ENCODE results near the gene AFDN.
A peak's percentile ranks its signal among the peaks of the same experiment; 100 is the strongest.

Gene AFDN

DNA sequence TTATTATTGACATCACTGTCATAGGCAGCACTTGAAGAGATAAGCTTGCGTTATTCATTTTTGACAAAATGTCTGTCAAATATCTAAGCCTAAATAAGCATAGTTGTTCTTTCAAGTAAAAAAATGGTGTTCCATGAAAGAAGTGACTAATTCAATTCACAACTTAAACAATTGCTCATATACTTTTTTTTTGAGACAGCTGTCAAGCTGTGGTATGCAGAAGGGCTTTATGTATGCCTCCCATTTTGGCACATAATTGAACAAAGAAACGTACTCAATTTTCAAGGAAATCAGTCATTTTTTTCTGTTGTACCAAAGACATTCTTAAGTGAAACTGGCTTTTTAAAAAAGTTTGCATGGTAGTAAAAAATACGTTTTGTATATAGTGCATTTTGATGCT lies 8.5 kb downstream of the AFDN start:
- H3K27ac ChIP-seq = no peak overlapping the region
- no peak overlapping the region for H3K4me3 ChIP-seq

DNA sequence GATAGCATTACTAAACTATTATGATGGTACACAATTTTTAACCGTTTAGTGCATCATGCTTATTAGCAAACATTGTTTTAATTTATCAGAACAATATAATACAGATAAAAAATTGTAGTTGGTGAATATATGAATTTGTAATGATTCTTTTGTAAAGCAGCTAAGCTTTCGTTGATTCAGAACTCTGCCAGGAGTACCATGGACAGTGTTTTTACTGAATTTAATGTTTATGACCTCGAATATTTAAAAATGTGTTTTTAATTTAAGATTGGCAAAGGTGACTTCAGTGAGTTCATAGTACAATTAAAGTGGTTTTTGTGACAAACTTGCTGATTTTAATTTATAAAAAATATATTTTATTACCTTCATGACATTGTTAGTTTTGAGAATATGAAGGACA lies 10.0 kb downstream of the AFDN start:
- H3K4me3 ChIP-seq = no peak overlapping the region
- no peak overlapping the region for H3K27ac ChIP-seq

DNA sequence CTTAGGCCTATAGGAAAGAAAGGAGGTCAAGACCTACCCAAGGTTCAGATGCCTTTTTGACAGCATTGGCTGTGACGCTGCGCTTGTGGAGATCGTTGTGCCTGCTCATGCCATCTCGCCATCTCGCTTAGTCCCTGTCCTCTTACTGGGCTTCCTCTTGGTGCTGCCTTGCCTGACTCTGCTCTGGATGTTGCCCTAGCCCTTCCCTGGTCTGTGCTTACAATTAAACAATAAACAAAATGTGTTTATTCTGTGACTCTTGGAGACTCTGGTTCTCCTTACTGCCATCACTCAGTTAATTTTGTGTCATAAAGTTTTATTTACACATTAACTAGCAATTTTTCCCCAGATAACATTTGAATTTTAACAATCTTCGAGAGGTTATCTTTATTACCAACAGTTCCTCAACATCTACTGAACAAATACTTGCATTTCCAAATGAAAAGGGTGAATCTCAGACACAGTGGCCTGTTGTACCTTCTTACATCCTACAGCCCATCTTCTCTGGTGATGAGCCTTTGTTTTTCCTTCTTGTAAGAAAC lies 11.6 kb downstream of the AFDN start:
- H3K27ac ChIP-seq = no peak overlapping the region
- H3K4me3 ChIP-seq = no peak overlapping the region

DNA sequence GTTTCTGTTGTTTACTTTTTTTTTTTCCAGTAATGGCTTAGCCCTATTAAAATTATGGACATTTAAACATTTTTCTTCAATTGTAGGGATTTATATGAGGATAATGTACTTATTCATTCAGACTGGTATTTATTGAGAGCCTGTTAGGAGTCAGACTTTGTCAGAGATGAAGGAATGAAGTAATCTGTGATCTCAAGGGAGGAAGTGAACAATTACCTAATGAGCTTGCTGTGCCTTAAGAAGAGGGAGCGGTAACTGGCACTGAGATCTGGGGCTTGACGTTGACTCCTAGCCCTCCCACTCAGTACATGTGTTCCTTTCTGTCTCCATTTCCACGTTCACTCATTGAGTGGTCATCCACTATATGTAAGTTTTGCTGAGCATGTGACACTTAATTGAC lies 12.6 kb downstream of the AFDN start:
- H3K4me3 ChIP-seq = no peak overlapping the region
- no peak overlapping the region for H3K27ac ChIP-seq

DNA sequence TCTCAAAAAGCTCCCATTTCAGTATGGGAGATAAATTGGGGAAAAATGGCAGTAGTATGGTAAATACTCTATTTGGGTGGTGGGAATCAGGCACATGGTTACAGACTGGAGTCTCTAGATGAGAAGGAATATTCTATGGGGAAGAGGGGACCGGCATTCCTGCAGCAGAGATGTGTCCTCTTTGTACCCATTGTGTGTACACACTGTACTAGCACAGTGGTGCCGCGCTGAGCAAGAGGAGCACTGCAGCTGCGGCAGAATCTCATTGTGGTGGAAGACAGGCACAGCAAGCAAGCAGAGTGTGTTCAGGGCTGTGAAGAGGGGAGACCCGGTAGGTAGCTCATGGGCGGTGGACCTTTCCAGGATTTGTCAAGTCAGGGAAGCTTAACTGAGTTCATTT lies 13.0 kb downstream of the AFDN start:
- Histone ChIP-seq H3K27ac (no peak overlapping the region), H3K4me3 (no peak overlapping the region)

DNA sequence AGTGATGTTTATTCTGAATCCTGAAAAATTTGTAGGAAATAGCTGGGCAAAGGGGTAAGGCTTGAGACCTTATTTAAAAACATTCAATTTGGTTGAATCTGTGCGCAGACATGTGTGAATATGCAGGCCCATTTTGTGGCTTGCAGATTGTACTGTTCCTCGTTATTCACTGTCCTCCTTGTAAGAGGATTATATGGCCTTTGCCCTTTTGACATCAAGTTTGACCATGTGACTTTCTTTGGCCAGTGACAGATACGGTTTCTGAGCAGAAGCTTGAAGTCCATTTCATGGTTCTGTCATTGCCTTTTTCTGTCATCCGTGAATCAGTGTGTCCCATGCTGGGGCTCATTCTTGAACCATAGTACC lies 13.4 kb downstream of the AFDN start:
- Histone ChIP-seq H3K27ac (no peak overlapping the region), H3K4me3 (no peak overlapping the region)

DNA sequence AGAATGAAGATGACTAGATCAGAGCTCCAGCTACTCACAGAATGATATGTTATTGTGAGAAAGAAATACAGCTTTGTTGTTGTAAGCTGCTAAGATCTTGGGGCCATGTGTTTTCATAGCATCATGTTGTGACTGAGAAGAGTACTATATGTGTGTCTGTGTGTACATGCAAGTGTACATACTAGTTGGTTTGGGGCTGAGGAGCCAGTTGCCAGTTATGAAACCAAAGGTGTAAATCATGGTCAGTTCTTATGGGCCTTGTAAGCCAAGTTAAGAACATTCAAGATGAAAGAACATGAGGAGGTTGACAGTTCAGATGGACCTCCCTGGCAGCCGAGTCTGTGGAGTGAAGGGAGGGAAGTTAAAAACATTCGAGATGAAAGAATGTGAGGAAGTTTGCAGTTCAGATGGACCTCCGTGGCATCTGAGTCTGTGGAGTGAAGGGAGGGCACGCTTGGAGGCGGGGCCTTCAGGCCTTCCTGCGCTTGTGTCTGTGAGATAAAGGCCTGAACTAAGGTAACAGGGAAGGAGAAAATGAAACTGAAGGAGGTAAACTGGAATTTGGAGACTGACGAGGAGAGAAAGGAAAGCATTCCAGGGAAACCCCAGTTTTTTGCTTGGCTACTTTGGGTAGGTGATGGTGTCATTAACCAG lies 13.9 kb downstream of the AFDN start:
- Histone ChIP-seq H3K27ac (no peak overlapping the region), H3K4me3 (no peak overlapping the region)

DNA sequence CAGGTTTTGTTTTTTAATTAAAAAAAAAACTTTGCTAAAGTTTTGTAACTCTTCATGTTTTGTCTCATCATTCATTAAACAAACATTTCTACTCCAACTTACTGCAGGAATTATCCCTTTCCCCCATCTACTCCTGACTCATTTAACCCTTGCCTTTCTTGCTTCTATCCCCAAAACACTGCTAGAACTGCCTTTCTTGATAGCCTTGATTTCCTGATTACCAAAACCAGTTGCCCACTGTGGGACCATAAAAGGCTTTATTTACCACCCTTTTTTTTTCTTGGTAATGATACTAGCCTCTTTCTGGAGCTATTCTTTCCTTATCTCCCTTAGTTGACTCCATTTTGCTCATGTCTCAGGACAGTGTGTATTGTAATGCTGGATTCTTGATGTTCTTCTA lies 15.3 kb downstream of the AFDN start:
- H3K27ac ChIP-seq = no peak overlapping the region

DNA sequence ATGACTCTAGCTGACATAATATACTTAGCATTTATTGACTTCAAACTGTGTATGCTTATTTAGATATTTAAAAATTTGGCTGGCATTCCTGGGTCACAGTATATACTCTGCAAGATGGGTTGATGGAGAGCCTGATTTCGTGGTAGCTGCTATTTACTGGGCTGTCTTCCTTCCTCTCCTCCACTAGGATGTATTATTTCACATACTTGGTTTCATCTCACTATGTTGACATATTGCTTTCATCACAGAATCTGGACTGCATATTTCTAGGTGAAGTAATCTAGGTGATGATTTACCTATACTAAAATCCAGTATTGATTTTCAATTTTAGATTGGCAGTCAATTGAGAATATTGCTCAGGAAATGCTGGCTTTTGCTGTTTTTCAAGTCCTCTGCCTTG lies 15.7 kb downstream of the AFDN start:
- no peak overlapping the region for H3K27ac ChIP-seq

More for the DNA sequence above, 15.3 kb downstream of the AFDN start:
- no peak overlapping the region for H3K4me3 ChIP-seq

DNA sequence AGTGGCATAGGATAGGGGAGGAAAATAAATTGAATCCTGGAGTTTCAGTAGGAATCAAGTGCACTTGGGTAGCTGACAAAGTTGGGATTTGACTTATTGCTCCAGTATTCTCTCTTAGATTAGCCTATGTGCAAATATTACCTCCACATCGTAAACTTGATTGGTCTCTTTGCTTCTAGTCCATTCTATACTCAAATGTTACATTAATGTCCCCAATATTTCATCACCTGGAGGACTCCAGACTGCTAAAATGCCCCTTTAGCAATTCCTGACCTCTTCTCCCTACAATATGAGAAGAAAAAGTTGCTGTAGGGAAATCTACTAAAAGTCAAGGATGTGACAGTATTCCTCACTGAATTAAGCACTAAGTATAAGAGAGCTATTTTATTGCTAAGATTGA lies 16.3 kb downstream of the AFDN start:
- no peak overlapping the region for H3K27ac ChIP-seq

More for the DNA sequence above, 15.7 kb downstream of the AFDN start:
- H3K4me3 ChIP-seq = no peak overlapping the region

DNA sequence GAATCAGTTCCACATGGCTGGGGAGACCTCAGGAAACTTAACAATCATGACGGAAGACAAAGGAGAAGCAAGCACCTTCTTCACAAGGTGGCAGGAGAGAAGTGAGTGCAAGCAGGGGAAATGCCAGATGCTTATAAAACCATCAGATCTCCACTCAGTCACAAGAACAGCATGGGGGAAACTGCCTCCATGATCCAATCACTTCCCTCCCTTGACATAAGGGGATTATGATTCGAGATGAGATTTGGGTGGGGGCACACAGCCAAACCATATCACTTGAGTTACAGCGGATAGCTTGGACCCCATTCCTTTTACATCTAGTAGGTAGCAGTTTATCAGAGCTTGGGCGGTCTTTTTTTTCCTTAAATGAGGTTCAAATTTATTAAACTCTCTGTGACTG lies 19.1 kb downstream of the AFDN start:
- Histone ChIP-seq H3K4me3 (no peak overlapping the region), H3K27ac (no peak overlapping the region)

More for the DNA sequence above, 16.3 kb downstream of the AFDN start:
- H3K4me3 ChIP-seq = no peak overlapping the region

DNA sequence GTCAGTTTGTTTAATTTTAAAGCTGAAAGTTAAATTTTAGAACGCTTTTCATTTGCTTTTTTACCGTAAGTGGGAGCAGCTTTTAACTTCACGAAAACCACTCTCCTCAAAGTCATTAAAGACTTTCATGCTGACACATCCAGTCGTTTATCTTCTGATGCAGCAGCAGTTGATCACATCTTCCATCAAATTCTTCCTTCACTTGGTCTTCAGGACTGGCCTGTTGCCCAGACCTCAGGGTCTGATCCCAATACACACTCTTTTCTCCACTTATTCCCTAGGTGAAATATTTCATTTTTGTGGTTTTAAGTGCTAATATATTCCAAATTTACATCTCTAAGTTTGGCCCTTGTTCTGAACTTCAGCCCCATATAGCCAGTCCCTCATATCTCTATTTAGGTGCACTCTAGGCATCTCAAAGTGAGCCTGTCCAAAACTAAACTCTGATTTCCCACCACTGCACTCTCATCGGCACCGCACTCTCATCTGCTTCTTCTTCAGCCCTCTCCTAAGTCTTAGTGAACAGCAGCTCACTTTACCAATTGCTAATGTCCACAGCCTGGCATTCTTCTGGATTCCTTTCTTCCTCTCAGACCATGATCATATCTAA lies 20.4 kb downstream of the AFDN start:
- no peak overlapping the region for H3K4me3 ChIP-seq
- H3K27ac ChIP-seq = no peak overlapping the region

DNA sequence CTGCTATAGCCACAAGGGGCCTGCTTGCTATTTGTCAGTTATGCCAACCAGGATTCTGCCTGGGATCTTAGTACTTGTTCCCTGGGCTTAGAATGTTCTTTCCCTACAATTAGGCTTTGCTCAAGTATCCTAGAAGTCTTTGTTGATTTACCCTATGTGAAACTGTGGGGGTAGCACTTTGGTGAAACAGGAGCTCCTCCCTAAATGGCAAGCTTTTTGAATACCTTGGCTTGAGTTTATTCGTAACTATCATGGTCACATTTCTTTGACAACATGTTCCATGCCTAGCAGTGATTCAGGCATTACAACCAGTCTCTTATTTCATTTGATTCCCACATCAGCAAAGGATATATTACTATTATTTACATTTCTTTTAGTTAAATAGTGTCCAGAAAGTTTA lies 21.2 kb downstream of the AFDN start:
- Histone ChIP-seq H3K27ac (no peak overlapping the region), H3K4me3 (no peak overlapping the region)

DNA sequence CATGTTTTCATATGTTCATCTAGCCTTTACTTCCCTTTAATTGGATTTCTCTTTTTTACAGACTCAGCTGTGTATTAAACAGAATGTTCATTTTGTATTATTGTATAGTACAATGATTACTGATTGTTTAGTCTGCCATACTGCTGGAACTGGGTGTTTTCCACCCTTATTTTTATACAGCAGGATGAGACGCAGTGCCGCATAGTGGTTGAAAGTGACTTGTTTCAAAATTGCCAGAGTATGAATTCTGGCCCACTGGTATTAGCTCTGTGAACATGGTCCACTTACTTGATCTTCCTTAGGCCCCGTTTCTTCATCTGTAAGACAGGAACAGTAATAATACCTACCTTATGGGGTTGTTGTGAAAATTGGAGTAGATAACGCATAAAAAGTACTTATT lies 22.1 kb downstream of the AFDN start:
- H3K4me3 ChIP-seq = no peak overlapping the region

DNA sequence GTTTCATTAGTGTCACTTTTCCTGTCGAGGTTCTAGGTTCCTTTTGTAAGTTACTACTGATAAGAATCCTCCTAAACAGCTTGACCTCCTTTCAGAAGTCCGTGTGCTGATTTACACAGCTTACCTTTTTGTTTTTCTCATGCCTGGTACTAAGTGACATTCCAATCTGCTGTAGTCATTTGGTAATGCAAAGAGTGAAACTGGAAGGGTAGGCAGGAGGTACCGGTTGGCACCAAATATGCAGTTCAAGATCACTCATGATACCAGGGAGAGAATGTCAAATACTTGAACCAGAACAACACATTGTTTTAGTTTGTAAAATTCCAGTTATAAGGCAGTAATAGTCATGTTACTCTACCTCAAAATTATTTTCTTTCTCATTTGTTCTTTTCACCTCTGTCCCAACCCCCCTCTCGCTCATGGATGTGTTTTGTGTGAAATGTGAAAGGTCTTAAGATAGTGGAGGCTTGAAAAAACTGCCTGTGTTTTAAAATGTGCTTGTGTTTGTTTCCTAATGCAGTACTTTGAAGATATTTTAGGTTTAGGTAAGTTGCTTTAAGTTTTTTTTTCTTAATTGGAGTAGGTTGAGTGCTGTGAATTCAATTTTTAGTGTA lies 23.2 kb downstream of the AFDN start:
- peak overlapping the region in 1 of 21 experiments; percentile 23 for H3K27ac ChIP-seq

More for the DNA sequence above, 22.1 kb downstream of the AFDN start:
- H3K27ac ChIP-seq = no peak overlapping the region

DNA sequence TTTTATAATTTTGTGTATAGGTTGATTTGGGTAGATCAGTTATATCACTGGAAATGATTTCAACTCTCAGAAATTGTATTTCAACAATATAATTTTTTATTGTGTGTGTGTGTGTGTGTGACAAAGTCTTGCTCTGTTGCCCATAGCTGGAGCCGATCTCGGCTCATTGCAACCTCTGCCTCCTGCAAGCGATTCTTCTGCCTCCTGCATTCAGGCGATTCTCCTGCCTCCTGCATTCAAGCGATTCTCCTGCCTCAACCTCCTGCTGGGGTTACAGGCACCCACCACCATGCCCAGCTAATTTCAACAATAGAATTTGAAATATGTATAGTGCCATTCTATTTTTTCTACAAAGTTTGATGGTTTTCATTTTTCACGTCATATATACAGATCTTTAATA lies 24.1 kb downstream of the AFDN start:
- Histone ChIP-seq H3K27ac (no peak overlapping the region), H3K4me3 (no peak overlapping the region)

More for the DNA sequence above, 23.2 kb downstream of the AFDN start:
- no peak overlapping the region for H3K4me3 ChIP-seq

DNA sequence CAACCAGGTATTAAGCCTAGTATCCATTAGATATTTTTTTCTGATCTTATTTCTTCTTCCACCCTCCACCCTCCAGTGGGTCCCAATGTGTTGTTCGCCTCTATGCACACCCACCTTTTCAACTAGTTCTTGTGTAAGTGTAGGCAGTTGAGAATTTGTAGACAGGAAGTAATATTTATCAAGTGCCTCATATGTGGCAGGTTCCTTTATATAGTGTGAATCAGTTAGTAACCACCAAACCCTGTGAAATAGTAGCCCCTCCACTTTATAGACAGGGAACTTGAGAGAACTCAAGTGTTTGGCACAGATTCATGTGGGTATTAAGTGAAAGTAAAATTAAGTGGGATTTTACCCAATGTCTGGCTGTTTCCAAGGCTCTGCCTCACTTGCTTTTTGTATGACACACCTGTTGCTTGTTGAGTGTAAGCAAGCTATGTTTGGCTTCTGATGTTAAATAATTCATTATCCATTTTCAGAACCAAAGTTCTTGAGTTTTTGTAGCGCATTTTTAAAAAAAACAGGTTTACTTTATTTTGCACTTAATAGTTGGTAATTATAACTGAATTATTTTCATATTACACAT lies 24.8 kb downstream of the AFDN start:
- H3K27ac ChIP-seq = no peak overlapping the region
- no peak overlapping the region for H3K4me3 ChIP-seq

DNA sequence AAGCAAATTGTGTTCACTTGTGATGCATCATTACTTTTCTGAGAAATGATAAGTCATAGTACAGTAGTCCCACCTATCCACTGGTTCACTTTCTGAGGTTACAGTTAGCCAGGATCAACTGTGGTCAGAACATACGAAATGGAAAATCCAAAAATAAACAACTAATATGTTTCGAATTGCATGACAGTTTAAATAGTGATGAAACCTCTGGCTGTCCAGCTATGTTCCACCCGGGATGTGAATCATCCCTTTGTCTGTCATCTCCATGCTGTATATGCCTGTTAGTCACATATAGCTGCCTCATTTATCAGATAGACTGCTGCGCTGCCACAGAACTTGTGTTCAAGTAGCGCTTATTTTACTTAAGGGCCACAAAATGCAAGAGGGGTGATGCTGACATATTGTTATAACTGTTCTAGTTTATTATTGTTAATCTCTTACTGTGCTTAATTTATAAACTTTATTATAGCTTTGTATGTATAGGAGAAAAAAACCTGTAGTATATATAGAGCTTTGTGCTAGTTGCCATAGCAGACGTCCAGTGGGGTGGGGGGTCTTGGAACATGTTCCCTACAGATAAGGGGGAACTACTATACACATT lies 29.2 kb downstream of the AFDN start:
- no peak overlapping the region for H3K27ac ChIP-seq

DNA sequence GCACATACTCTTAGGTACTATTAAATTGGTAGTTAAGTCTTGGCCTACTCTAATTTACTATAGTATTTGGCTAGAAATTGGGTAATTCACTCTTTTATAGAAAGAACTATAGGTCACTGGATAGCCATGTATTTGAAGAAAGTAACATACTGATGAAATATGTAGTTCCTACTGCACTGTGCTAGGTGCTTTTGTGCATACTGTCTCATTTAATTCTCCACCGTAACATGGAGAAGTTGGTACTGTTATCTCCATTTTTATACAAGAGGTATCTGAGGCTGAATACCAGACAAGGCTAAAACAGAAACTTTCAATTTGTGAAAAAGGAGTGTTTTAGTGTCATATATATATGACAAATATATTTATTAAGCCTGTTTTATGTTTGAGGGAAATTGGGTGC lies 29.8 kb downstream of the AFDN start:
- no peak overlapping the region for H3K27ac ChIP-seq
- no peak overlapping the region for H3K4me3 ChIP-seq

More for the DNA sequence above, 29.2 kb downstream of the AFDN start:
- H3K4me3 ChIP-seq = no peak overlapping the region

DNA sequence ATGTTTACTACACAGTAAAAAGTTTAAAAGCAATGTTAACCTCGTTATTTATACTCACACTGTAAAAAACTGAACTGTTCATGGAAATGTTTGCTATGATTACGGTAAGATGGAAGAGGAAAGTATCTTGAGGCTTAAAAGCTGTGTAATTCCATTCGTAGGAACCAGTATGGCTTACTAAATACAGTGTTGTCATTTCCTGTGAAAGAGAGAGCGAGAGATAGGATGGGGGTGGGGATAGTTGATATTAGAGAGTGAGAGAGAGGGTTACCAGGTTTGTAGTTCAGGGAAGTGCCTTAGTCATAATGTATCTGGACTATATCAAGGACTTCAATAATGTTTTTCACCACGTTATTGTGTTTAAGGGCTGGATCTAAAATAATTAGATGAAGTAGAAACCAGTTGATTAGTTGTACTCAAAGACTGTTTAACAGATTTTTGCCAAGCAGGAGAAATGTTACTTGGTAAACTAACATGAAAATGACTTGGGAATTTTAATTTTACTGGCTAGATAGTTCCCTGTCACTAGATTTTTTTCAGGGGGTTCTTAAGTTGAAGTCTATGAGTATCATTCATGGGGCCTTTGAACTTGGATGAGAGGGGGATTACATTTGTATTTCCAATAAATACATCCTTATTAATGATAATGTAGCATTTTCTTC lies 30.4 kb downstream of the AFDN start:
- Histone ChIP-seq H3K4me3 (no peak overlapping the region), H3K27ac (no peak overlapping the region)

Data from skin epidermis (tissue), 12 donors.